Neural cell (in vitro differentiated cells): Measurements from ENCODE around the gene CENPN. TPM values are rescaled to one million over a fixed set of nuclear protein-coding genes. Genes with fewer than 3 reads are reported as not detected.

Experiments used
- H2AFZ ChIP-seq: fragments of 200-600, 300-800 bp; sonication (generic), shearing (Covaris generic); 2 replicates; pipeline ENCODE4 v1.6.0; 2014; ENCODE audit warnings: low read depth, mild to moderate bottlenecking, antibody characterized with exemption, low read length, moderate library complexity
- H3F3A ChIP-seq: fragments of 200-600 bp; shearing (Covaris generic); 2 replicates; pipeline ENCODE4 v1.6.1; 2016; ENCODE audit warnings: mild to moderate bottlenecking, moderate library complexity, mixed read lengths, antibody characterized with exemption, low read length; ENCODE audit not compliant: insufficient read depth, poor library complexity, severe bottlenecking
- H3K27ac ChIP-seq: fragments of 200-600, 300-800 bp; sonication (generic), shearing (Covaris generic); 2 replicates; pipeline ENCODE4 v1.5.1; 2014; ENCODE audit warnings: mild to moderate bottlenecking, low read length, moderate library complexity
- H3K27me3 ChIP-seq: fragments of 300-800, 200-600 bp; sonication (generic), shearing (Covaris generic); 2 replicates; pipeline ENCODE4 v1.6.0; 2014; ENCODE audit warnings: mild to moderate bottlenecking, low read depth, low read length, moderate library complexity; ENCODE audit not compliant: insufficient read depth
- H3K36me3 ChIP-seq: fragments of 300-800, 200-600 bp; sonication (generic), shearing (Covaris generic); 2 replicates; pipeline ENCODE4 v1.5.1; 2014; ENCODE audit warnings: mild to moderate bottlenecking, antibody characterized with exemption, low read length, moderate library complexity; ENCODE audit not compliant: insufficient read depth
- H3K4me2 ChIP-seq: fragments of 300-800, 200-600 bp; sonication (generic), shearing (Covaris generic); 2 replicates; pipeline ENCODE4 v1.6.0; 2014; ENCODE audit warnings: mild to moderate bottlenecking, low read length
- H3K4me3 ChIP-seq: fragments of 300-800, 200-600 bp; sonication (generic), shearing (Covaris generic); 2 replicates; pipeline ENCODE4 v1.5.1; 2014; ENCODE audit warnings: mild to moderate bottlenecking, low read length, moderate library complexity
- H3K79me2 ChIP-seq: fragments of 200-600 bp; shearing (Covaris generic); replicated peaks from 2 replicates; pipeline ENCODE4 v1.6.0; 2014; ENCODE audit warnings: mild to moderate bottlenecking, low read length, moderate library complexity; ENCODE audit not compliant: insufficient read depth
- H3K9ac ChIP-seq: fragments of 300-800, 200-600 bp; sonication (generic), shearing (Covaris generic); 2 replicates; pipeline ENCODE4 v1.6.1; 2016; ENCODE audit warnings: mild to moderate bottlenecking, low read length, mixed read lengths
- H3K9me2 ChIP-seq: fragments of 200-600 bp; shearing (Covaris generic); 2 replicates; pipeline ENCODE4 v1.6.1; 2016; ENCODE audit warnings: mild to moderate bottlenecking, low read length, mixed read lengths; ENCODE audit not compliant: insufficient read depth
- H3K9me3 ChIP-seq: fragments of 200-600, 300-800 bp; sonication (generic), shearing (Covaris generic); 2 replicates; pipeline ENCODE4 v1.6.1; 2016; ENCODE audit warnings: mild to moderate bottlenecking, mixed run types, low read length, moderate library complexity, mixed read lengths
- H4K20me1 ChIP-seq: fragments of 200-600 bp; shearing (Covaris generic); 2 replicates; pipeline ENCODE4 v1.6.1; 2016; ENCODE audit warnings: mild to moderate bottlenecking, mixed run types; ENCODE audit not compliant: insufficient read depth
- EP300 ChIP-seq: fragments of 450-650 bp; conservative IDR thresholded peaks from 2 replicates; pipeline ENCODE4 v1.6.1; 2014; ENCODE audit warnings: antibody characterized with exemption, mild to moderate bottlenecking, moderate library complexity; ENCODE audit not compliant: poor library complexity, severe bottlenecking
- EZH2 ChIP-seq: fragments of 200-600, 300-800 bp; shearing (Covaris generic), sonication (generic); IDR thresholded peaks from 2 replicates; pipeline ENCODE4 v1.6.1; 2014; ENCODE audit warnings: antibody characterized with exemption, low read length, borderline replicate concordance, mild to moderate bottlenecking; ENCODE audit not compliant: insufficient read depth, poor library complexity, severe bottlenecking
- MXI1 ChIP-seq: fragments of 450-650 bp; conservative IDR thresholded peaks from 2 replicates; pipeline ENCODE4 v1.6.1; 2014; ENCODE audit warnings: antibody characterized with exemption, mild to moderate bottlenecking; ENCODE audit not compliant: poor library complexity, severe bottlenecking
- POLR2AphosphoS5 ChIP-seq: IDR thresholded peaks from 2 replicates; pipeline ENCODE4 v1.6.1; 2012
- RAD21 ChIP-seq: fragments of 450-650 bp; conservative IDR thresholded peaks from 2 replicates; pipeline ENCODE4 v1.6.1; 2014; ENCODE audit warnings: antibody characterized with exemption, mild to moderate bottlenecking, moderate library complexity
- SMC3 ChIP-seq: fragments of 450-650 bp; conservative IDR thresholded peaks from 2 replicates; pipeline ENCODE4 v1.6.1; 2014; ENCODE audit warnings: antibody characterized with exemption, mild to moderate bottlenecking, moderate library complexity; ENCODE audit not compliant: poor library complexity
- TAF1 ChIP-seq: IDR thresholded peaks from 2 replicates; pipeline ENCODE4 v1.6.1; 2012; ENCODE audit warnings: low read depth
- polyA plus RNA-seq: library from polyadenylated mRNA; depleted of rRNA; stranded (reverse); fragments of >200 nt; gene quantifications from 2 replicates; pipeline ENCODE4 v1.2.3, GENCODE V29; 2014
- TF ChIP-seq, protein P1 (sequence below): IDR thresholded peaks from 2 replicates; pipeline ENCODE4 v1.6.1; 2012; ENCODE audit warnings: borderline replicate concordance
- TF ChIP-seq, protein P2 (sequence below): fragments of 450-650 bp; IDR thresholded peaks from 2 replicates; pipeline ENCODE4 v1.5.1; 2014; ENCODE audit warnings: antibody characterized with exemption, mild to moderate bottlenecking, moderate library complexity; ENCODE audit not compliant: poor library complexity, severe bottlenecking

CENPN gene
- polyA plus RNA-seq, 1 donor from 2014 or later, result 1.9 TPM

DNA sequence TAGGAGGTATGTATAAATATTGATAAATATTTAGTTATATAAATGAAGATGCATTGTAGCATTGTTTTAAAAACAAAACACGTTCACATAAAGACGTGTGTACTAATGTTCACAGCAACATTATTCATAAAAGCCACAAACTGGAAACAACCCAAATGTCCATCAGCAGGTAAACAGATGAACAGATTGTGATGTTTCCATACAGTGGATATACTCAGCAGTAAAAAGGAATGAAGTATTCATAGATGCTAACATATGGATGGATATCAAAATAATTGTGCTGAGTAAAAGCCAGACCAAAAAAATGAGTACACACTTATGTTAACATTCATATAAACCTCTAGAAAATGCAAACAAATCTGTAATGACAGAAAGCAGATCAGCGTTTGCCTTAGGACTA lies 6.0 kb downstream of the CENPN start:
- Histone ChIP-seq H3K79me2 (peaks cover 7% of the 10 kb centered on the region), H3K4me3 (no peak overlapping the region), H3K36me3 (no peaks in the 10 kb centered on the region), H3K9me2 (no peaks in the 10 kb centered on the region), H2AFZ (no peak overlapping the region), H3K9me3 (no peaks in the 10 kb centered on the region), H3F3A (no peaks in the 10 kb centered on the region), H3K27me3 (no peaks in the 10 kb centered on the region), H3K4me2 (no peak overlapping the region), H4K20me1 (no peaks in the 10 kb centered on the region), H3K27ac (no peak overlapping the region), H3K9ac (no peak overlapping the region)
- TF ChIP-seq SMC3, result no peak

DNA sequence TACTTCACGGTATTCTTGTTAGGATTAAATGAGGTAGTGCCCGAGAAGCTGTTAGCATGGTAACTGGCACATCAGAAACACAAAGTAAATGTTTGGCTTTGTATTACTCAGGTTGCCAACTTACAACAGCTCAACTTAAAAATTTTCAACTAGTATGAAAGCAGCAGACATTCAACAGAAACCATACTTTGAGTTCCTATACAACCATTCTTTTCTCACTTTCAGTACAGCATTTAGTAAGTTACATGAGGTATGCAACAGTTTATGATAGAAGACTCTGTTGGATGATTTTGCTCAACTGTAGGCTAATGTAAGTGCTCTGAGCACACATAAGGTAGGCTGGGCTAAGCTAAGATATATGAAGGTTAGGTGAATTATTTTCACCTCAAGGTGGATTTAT lies 7.7 kb downstream of the CENPN start:
- Histone ChIP-seq H3K9me3 (no peaks in the 10 kb centered on the region), H3K27me3 (no peaks in the 10 kb centered on the region), H2AFZ (no peak overlapping the region), H3K4me3 (no peak overlapping the region), H3K27ac (no peak overlapping the region), H3F3A (no peaks in the 10 kb centered on the region), H4K20me1 (no peaks in the 10 kb centered on the region), H3K9ac (no peak overlapping the region), H3K9me2 (no peaks in the 10 kb centered on the region), H3K4me2 (no peak overlapping the region), H3K36me3 (no peaks in the 10 kb centered on the region), H3K79me2 (peaks cover 3% of the 10 kb centered on the region)
- TF ChIP-seq, protein P1, sequence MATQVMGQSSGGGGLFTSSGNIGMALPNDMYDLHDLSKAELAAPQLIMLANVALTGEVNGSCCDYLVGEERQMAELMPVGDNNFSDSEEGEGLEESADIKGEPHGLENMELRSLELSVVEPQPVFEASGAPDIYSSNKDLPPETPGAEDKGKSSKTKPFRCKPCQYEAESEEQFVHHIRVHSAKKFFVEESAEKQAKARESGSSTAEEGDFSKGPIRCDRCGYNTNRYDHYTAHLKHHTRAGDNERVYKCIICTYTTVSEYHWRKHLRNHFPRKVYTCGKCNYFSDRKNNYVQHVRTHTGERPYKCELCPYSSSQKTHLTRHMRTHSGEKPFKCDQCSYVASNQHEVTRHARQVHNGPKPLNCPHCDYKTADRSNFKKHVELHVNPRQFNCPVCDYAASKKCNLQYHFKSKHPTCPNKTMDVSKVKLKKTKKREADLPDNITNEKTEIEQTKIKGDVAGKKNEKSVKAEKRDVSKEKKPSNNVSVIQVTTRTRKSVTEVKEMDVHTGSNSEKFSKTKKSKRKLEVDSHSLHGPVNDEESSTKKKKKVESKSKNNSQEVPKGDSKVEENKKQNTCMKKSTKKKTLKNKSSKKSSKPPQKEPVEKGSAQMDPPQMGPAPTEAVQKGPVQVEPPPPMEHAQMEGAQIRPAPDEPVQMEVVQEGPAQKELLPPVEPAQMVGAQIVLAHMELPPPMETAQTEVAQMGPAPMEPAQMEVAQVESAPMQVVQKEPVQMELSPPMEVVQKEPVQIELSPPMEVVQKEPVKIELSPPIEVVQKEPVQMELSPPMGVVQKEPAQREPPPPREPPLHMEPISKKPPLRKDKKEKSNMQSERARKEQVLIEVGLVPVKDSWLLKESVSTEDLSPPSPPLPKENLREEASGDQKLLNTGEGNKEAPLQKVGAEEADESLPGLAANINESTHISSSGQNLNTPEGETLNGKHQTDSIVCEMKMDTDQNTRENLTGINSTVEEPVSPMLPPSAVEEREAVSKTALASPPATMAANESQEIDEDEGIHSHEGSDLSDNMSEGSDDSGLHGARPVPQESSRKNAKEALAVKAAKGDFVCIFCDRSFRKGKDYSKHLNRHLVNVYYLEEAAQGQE, result no peak
- TF ChIP-seq EZH2 (no peak), MXI1 (no peak), EP300 (no peak), SMC3 (no peak), RAD21 (no peak), TAF1 (no peak), POLR2AphosphoS5 (no peak)
- TF ChIP-seq, protein P2, sequence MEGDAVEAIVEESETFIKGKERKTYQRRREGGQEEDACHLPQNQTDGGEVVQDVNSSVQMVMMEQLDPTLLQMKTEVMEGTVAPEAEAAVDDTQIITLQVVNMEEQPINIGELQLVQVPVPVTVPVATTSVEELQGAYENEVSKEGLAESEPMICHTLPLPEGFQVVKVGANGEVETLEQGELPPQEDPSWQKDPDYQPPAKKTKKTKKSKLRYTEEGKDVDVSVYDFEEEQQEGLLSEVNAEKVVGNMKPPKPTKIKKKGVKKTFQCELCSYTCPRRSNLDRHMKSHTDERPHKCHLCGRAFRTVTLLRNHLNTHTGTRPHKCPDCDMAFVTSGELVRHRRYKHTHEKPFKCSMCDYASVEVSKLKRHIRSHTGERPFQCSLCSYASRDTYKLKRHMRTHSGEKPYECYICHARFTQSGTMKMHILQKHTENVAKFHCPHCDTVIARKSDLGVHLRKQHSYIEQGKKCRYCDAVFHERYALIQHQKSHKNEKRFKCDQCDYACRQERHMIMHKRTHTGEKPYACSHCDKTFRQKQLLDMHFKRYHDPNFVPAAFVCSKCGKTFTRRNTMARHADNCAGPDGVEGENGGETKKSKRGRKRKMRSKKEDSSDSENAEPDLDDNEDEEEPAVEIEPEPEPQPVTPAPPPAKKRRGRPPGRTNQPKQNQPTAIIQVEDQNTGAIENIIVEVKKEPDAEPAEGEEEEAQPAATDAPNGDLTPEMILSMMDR, result no peak

DNA sequence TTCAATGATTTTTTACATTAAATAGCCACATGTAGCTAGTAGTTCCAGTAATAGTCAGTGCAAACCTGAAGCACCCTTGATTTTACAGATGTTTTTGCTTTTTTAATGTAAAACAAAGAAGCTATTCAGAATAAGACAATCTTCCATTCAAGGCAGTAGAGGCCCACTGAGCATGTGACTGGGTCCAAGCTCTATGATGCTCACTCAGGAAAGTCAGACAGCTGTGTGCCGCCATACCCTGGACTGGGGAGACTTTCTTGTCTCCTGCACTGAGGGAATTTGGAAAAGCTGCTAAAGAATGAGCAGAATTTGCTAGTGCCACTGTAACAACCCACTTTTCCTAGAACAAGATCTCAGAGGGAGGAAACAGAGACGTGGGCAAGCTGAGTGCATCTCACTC lies 11.5 kb downstream of the CENPN start:
- Histone ChIP-seq H3K4me2 (no peak overlapping the region), H3K27me3 (no peaks in the 10 kb centered on the region), H3K9me2 (no peaks in the 10 kb centered on the region), H3K27ac (no peak overlapping the region), H3K79me2 (no peaks in the 10 kb centered on the region), H3K4me3 (no peak overlapping the region), H3F3A (no peaks in the 10 kb centered on the region), H3K9me3 (no peaks in the 10 kb centered on the region), H3K9ac (no peak overlapping the region), H2AFZ (no peak overlapping the region), H3K36me3 (no peaks in the 10 kb centered on the region), H4K20me1 (no peaks in the 10 kb centered on the region)
- TF ChIP-seq SMC3 (no peak), MXI1 (no peak), POLR2AphosphoS5 (no peak), RAD21 (no peak), EZH2 (no peak), EP300 (no peak), TAF1 (no peak)
- TF ChIP-seq, protein P1, result no peak
- TF ChIP-seq, protein P2, result no peak
